NCI-H1436 (cell line): ENCODE results near the gene LSR.

Source experiments
- DNase-seq: peaks from one replicate; lab custom pipeline; 2025; lab: John Stamatoyannopoulos, UW

The LSR gene

DNA sequence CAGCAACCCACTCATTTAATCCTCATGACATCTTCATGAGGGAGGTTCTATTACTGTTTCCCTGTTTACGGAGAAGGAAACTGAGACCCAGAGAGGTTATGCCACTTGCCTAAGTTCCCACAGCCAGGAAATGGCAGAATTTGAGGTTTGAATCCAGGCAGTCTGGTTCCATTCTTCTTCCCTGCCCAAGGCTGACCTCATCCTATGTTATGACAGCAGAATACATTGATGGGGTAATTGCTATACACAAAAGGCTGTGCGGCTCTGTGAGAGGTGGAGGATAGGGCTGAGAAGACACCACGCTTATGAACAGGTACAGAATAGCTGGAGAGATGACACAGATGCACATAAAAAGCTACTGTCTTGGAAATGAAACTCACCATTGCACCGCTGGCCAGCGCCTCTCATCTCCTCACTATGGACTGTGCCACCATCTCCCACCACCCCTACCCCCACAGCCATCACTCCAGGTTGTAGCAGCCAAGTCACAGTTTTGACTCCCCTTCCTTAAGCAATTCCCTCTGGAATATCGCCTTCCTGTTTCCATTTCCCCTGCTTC lies 54.6 kb downstream of the LSR start:
- DNase-seq: no peak

DNA sequence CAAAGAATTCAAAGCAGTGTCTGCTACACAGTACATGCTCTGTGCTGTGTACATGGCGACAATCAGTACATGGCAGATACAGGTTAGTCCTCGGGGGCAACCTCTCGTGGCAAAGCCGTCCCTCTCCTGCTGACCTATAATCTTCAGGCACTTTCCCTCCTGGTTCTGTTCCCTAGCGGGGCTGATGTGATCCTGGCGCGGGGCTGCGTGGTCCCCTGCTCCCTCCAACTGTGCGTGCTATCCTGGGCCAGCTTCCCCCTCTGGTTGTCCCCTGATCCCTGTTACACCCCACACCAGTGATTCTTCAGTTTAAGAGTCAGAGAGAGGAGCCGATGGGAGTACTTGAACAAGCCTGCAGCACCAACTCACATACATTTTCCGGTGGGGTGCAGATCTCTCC lies 55.2 kb downstream of the LSR start:
- no peak for DNase-seq

DNA sequence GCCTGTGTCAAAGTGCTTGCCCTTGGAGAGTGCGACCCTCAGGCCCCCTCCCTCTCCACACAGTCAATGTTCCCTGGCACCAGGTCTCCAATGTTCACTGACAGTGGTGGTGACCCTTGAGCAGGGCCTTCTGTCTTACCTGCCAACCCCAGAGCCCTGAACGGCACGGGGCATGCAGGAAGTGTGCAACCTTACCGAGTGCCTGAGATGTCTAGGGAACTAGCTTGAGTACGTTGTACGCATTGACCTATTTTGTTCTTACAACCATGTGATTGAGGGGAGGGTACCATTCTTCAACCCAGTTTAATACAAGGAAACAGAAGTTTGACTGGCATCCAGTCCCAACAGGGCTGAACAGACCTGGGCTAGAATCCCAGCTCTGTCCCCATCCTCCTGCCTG lies 56.4 kb downstream of the LSR start:
- no peak for DNase-seq

DNA sequence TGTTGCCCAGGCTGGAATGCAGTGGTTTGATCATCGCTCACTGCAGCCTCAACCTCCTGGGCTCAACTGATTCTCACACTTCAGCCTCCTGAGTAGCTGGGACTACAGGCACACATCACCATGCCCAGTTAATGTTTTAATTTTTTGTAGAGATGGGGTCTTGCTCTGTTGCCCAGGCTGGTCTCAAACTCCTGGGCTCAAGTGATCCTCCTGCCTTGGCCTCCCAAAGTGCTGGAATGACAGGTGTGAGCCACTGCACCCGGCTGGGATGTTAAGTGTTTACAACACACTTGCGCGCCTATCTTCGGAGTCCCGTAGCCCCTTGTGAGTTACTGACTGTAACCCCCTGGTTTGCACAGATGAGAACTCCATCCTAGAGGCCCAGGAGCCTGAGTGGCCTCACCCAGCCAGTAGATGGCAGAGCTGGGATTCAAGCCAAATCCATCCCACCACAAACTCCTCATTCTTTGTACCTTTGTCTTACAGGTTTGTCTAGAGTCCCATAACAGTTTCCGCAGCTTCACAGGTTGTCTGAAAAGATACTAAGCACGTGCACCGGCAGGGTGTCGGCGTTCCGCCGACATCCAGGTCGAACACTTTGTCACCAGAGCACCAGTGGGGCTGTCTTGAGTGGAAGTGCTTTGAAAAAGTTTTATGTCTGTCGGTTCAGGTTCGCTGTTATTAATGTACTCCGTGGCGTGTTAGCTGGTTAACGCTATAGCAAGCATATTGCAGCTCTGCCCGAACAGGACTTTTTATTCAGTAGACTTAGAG lies 57.9 kb downstream of the LSR start:
- DNase-seq: no peak

DNA sequence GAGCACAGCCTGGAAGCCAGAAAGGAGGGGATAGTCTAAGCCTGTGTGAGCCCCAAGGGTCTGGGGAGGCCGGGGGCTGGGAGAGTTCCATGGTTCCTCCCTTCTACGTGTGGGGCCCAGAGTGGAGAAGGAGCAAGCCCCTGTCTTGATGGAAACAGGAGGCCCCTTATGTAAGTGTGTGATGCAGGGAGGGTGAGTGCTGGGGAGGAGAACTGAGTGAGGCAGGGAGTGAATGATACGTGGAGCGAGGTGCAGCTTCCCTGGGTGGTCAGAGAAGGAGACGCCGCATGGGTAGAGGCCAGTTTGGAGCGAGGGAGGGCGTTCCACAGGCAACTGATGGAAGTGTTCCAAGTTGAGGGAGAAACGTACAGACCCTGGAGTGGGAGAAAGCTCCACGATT lies 59.1 kb downstream of the LSR start:
- DNase-seq: no peak

DNA sequence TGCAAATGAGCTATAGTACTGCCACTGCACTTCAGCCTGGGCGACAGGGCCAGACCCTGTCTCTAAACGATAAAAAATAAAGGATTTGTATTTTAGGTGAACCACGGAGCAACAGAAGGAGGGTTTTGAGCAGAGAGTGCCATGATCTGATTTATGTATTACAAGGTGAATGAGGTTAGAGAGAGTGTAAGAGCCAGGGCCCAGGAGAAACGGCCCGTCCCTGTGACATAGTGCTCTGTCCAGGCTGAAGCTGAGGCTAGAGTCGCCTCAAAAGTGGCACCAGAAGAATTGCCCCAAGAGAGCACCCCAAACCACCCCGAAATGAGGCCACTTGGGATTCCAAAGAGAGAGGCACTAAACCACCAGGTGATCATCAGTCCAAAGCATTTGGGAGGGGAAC lies 60.1 kb downstream of the LSR start:
- no peak for DNase-seq

DNA sequence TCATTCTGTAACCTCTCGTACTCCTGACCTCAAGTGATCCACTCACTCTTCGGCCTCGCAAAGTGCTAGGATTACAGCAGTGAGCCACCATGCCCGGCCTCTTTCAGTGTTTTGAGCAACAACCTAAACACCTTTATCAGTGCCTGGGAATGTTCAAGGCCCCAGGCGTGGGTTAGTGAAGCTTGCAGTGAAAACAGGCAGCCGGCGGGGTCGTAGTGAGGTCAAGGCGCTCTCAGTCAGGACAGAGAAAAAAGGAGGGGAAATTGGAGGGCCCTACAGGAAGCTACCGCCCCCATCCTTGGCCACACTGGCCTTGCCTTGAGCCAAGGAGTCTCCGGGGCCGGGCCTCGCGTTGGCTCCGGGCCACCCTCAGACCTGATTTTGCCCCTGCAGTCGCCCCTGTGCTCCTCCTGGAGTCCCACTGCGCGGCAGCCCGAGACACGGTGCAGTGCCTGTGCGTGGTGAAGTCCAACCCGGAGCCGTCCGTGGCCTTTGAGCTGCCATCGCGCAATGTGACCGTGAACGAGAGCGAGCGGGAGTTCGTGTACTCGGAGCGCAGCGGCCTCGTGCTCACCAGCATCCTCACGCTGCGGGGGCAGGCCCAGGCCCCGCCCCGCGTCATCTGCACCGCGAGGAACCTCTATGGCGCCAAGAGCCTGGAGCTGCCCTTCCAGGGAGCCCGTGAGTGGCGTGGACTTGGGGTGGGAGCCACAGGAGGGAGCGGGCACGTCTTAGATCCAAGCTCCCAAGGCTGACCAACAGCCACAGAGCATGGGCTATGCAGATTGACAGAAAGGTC lies 60.9 kb downstream of the LSR start:
- DNase-seq: no peak

DNA sequence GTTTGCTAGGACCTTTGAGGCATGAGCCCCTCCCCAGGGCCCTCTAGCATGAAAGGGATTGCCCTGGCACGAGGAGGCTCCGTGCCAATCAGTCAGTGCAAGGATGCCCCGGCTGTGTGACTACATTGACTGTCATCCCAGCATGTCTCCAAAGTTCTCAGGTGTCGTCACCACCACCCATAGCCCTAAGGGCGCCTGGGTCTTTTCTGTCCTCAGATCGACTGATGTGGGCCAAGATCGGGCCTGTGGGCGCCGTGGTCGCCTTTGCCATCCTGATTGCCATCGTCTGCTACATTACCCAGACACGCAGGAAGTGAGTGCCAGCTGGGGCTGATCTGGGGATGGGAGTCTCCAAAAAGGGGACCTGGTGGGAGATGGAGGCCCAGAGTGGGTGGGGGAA lies 61.5 kb downstream of the LSR start:
- no peak for DNase-seq

DNA sequence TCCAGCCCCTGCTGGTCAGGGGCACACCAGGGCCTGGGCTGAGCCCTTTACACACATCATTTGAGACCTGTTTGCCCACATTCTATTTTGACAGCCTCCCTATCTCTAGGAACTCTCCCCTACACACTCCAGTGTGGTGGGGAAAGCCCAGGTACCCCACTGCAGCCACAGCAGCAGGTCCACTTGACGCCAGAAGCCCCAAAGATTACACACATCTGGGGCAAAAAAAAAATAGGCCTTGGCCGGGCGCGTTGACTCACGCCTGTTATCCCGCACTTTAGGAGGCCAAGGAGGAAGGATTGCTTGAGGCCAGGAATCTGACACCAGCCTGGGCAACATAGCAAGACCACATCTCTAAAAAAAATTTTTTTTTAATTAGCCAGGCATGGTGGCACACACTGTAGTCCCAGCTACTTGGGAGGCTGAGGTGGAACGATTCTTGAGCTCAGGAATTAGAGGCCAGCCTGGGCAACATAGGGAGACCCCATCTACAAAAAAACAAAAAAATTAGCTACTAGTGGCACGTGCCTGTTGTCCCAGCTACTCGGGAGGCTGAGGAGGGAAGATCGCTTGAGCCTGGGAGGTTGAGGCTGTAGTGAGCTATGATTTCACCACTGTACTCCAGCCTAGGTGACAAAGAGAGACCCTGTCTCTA lies 62.1 kb downstream of the LSR start:
- DNase-seq: no peak

DNA sequence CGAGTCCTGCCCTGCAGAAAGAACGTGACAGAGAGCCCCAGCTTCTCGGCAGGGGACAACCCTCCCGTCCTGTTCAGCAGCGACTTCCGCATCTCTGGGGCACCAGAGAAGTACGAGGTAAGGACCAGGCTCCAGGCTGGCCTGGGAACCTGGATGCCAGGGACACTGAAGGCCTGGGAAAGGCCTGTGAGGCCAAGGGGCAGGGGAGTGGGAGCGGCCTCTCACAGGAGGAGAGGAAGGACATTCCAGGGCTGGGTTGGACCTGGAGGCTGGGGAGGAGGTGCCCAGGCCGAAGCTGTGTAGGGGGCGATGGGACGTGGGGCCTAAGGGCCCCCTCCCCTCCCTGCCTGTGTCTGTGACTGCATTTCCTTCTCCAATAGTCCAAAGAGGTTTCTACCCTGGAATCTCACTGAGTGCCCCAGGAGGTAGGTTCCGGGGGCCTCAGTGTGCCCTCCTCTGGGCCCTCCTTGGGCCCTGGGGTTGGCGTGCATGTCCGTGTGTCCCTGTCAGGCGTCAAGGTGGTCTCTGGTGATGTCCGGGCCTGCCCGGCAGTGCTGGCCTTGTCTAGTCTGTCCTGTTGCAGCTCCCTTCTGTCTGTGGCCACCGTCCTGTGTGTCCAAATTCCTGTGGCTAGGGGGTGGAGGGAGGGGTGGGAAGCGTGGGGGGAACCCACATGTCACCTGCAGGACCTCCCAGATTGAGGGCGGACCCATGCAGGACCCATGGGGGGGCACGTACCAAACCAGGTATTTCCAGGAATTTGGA lies 63.3 kb downstream of the LSR start:
- DNase-seq: no peak

DNA sequence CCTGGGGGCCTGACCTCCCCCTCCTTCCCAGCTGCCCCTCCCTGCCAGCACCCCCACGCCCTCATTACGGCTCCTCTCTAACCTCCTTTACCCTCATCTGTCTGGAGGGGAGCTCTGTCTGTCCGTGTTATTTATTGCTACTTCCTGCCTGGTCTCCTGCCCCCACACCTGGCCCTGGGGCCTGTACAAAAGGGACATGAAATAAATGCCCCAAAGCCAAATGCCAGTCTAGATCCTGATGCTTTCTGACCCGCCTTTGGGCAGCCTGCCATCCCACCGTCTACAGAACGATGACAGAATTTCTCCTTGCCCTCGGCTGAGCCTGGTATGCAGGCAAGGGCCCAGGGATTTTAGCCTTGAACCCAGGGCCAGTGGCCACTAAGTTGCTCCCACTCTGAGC lies 64.8 kb downstream of the LSR start:
- no peak for DNase-seq

DNA sequence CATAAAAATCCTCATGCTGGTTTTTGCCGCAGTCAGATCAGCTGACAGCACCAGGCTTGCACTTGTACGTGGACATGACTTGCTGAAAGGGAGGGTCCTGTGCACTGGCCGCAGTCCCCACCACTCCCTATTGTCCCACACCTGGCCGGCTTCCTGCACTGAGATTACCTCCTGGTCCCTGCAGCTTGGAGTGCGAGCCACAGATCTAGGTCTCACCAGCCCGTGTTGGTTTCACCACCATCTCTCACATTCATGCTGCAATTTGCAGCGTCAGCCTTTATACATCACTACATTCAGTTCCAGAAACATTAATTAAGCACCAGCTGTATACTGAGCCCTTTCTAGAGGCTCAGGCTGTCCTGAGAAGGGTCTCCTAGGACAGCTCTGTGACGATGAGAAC lies 65.2 kb downstream of the LSR start:
- DNase-seq: no peak

DNA sequence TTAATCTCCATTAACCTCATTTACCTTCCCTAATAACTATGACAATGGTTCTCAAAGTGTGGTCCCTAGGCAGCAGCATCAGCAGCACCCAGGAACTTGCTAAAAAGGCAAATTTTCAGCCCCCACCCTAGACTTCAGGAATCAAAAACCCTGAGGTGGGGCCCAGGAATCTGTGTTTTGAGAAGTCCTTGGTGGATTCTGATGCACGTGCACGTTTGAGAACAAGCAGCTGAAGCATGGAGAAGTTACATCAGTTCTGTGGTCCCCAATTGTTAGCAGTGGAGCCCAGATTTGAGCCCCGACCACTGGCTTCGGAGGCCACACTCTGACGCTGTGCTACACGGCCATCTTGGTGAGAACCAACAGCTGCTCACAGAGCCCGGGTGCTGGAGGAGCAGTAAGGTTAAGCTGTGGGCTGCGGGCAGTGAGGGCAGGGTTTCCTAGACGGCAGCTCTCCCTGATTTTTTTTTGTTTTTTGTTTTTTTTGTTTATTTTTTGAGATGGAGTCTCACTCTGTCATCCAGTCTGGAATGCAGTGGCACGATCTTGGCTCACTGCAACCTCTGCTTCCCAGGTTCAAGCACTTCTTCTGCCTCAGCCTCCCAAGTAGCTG lies 66.2 kb downstream of the LSR start:
- no peak for DNase-seq

DNA sequence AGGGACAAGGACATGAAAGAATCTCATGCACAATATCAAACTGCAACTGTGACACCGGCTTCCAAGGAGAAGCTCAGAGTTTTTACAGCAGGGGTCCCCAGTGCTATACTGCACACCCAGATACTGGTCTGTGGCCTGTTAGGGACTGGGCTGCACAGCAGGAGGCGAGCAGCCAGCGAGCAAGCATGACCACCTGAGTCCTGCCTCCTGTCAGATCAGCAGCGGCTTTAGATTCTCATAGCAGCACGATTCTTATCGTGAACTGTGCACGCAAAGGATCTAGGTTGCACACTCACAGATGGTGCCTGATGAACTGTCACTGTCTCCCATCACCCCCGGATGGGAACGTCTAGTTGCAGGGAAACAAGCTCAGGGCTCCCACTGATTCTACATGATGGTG lies 67.1 kb downstream of the LSR start:
- no peak for DNase-seq

DNA sequence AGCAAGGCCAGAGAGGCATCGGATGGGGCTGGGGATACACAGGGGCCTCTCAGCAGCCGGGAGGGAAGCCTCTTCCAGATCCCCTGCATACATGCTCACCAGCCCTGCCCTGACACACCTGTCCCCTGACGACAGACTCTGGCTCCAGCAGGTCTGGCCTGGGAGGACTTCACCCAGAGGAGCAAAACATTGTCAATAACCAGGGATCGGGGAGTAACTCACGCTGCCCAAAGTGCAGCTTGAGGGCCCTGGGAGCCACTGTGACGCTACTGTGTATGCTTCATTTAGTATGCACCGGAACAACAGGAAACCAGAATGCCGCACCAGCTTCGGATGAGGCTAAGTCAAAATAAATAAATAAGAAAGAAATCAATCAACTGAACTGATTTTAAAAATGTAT lies 67.8 kb downstream of the LSR start:
- DNase-seq: no peak
